Endothelial cell of umbilical vein (primary cell): ENCODE data around the gene PDE1A.

Experiments
- EZH2 ChIP-seq: IDR thresholded peaks from 2 replicates; pipeline ENCODE4 v1.6.1; 2012; ENCODE audit warnings: borderline replicate concordance, low read depth, mild to moderate bottlenecking, moderate library complexity, low read length, inconsistent platforms; ENCODE audit not compliant: severe bottlenecking
- FOS ChIP-seq: IDR thresholded peaks from 2 replicates; pipeline ENCODE4 v1.6.1; 2011; ENCODE audit warnings: mild to moderate bottlenecking, low read length, moderate library complexity, borderline replicate concordance; ENCODE audit not compliant: insufficient read depth
- GATA2 ChIP-seq: IDR thresholded peaks from 2 replicates; pipeline ENCODE4 v1.7.0; 2011; ENCODE audit warnings: low read depth, mild to moderate bottlenecking, moderate library complexity, mixed read lengths, low read length; ENCODE audit not compliant: insufficient read length, insufficient read depth
- JUN ChIP-seq: IDR thresholded peaks from 2 replicates; pipeline ENCODE4 v1.6.1; 2011; ENCODE audit warnings: borderline replicate concordance, low read depth; ENCODE audit not compliant: insufficient read length, insufficient read depth
- MYC ChIP-seq: IDR thresholded peaks from one replicate; pipeline ENCODE4 v1.6.1; 2011; ENCODE audit warnings: mild to moderate bottlenecking, low read depth, low read length
- POLR2A ChIP-seq: IDR thresholded peaks from 2 replicates; pipeline ENCODE4 v1.6.1; 2012; ENCODE audit warnings: low read depth, mild to moderate bottlenecking, control low read depth, low read length
- POLR2AphosphoS5 ChIP-seq: IDR thresholded peaks from 2 replicates; pipeline ENCODE4 v1.6.1; 2012; ENCODE audit warnings: low read depth, mild to moderate bottlenecking, control low read depth, low read length, moderate library complexity; ENCODE audit not compliant: insufficient read depth
- TF ChIP-seq, protein P1 (sequence below), 2 donors: IDR thresholded peaks; 1 replicate in 1 of 2; 2 replicates in 1 of 2; pipeline ENCODE4 v1.5.1; 2011; ENCODE audit warnings: low read length in 2 of 2, mild to moderate bottlenecking in 2 of 2, moderate library complexity in 2 of 2, control low read depth in 1 of 2, inconsistent platforms in 1 of 2, low read depth in 1 of 2; ENCODE audit not compliant: insufficient read depth in 1 of 2; ENCODE audit errors: extremely low read depth in 1 of 2
- TF ChIP-seq, protein P2 (sequence below): IDR thresholded peaks from 2 replicates; pipeline ENCODE4 v1.6.1; 2011; ENCODE audit not compliant: insufficient read depth, insufficient read length

DNA sequence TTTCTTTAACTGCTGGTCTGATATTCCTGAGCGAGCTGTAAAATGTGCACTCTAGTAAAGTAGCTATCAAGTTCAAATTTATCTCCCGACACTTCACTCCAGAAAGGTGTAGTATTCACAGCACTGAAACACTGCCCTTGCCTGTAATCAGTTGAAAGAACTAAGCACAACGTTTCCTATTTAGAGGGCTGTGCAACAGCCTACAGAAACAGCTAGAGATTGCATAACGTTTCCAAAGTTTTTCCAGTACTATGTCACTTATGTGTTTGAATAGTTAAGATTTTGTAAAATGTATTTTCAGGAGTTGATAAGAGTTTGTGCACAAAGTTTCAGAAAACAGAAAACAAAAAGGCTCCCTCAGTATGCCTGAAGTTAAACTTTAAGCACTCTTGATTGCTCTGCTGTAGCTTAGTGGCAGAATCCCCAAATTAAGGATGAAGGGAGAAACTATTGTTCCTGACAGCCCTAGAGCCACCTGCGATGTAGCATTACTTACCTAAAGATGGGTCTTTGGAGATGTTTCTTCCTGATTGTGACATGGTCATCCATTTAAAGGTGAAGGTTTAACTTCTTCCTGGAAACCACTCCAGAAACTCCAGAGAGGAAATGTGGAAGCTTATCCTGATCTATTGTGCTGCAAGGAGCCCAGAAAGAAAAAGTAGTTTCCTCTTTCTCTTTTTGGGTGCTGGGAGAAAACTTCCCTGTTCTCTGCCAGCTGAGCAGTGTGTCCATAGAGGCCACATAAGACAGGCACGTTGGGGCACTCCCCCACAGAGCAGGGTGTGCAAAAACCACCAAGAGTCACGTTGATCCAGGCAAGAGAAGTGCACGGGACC, 536 bp downstream of the PDE1A start:
- TF ChIP-seq, protein P1, sequence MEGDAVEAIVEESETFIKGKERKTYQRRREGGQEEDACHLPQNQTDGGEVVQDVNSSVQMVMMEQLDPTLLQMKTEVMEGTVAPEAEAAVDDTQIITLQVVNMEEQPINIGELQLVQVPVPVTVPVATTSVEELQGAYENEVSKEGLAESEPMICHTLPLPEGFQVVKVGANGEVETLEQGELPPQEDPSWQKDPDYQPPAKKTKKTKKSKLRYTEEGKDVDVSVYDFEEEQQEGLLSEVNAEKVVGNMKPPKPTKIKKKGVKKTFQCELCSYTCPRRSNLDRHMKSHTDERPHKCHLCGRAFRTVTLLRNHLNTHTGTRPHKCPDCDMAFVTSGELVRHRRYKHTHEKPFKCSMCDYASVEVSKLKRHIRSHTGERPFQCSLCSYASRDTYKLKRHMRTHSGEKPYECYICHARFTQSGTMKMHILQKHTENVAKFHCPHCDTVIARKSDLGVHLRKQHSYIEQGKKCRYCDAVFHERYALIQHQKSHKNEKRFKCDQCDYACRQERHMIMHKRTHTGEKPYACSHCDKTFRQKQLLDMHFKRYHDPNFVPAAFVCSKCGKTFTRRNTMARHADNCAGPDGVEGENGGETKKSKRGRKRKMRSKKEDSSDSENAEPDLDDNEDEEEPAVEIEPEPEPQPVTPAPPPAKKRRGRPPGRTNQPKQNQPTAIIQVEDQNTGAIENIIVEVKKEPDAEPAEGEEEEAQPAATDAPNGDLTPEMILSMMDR (IDR thresholded peaks at IDR 0.05; ENCODE audit: extremely low read depth in 1 of 2, insufficient read depth in 1 of 2, low read depth in 1 of 2, low read length in 2 of 2): no peak
- TF ChIP-seq, protein P2, sequence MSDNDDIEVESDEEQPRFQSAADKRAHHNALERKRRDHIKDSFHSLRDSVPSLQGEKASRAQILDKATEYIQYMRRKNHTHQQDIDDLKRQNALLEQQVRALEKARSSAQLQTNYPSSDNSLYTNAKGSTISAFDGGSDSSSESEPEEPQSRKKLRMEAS: no peak
- no peak for TF ChIP-seq POLR2AphosphoS5
- TF ChIP-seq GATA2: no peak
- no peak for TF ChIP-seq EZH2
- TF ChIP-seq POLR2A: no peak
- no peak for TF ChIP-seq FOS
- TF ChIP-seq MYC: no peak
- TF ChIP-seq JUN: no peak
